ENCODE measurements around the gene KIFC1. TPM values are rescaled to one million over a fixed set of nuclear protein-coding genes. Genes with fewer than 3 reads are reported as not detected.

Gene KIFC1
- total RNA-seq, 1 donor from 2014 or later: 0.19 TPM

Small RNAs within 50 kb of the gene (microRNA-seq; reads per million reads assigned to microRNA genes)
- gene MIR5004 (ENCODE audit: borderline number of aligned reads): not detected

Other genes with a start within 250 kb of the KIFC1 start
- gene COL11A2, start 199.4 kb upstream of the KIFC1 start, total RNA-seq: 0.67 TPM
- 35.8 TPM for gene RXRB, start 191.2 kb upstream of the KIFC1 start, total RNA-seq
- gene SLC39A7, start 191.0 kb upstream of the KIFC1 start, total RNA-seq: 109 TPM
- 5.3 TPM for gene HSD17B8, start 187.2 kb upstream of the KIFC1 start, total RNA-seq
- 32.6 TPM for gene RING1, start 183.3 kb upstream of the KIFC1 start, total RNA-seq
- 39.8 TPM for gene VPS52, start 119.9 kb upstream of the KIFC1 start, total RNA-seq
- 1,776 TPM for gene RPS18, start 119.7 kb upstream of the KIFC1 start, total RNA-seq
- 10.7 TPM for gene B3GALT4, start 114.7 kb upstream of the KIFC1 start, total RNA-seq
- gene WDR46, start 102.6 kb upstream of the KIFC1 start, total RNA-seq: 48.9 TPM
- gene PFDN6, start 102.2 kb upstream of the KIFC1 start, total RNA-seq: 34.8 TPM
- 56.2 TPM for gene RGL2, start 92.9 kb upstream of the KIFC1 start, total RNA-seq
- gene TAPBP, start 77.7 kb upstream of the KIFC1 start, total RNA-seq: 77.9 TPM
- gene ZBTB22, start 74.1 kb upstream of the KIFC1 start, total RNA-seq: 12.1 TPM
- gene DAXX, start 68.9 kb upstream of the KIFC1 start, total RNA-seq: 41.7 TPM
- gene PHF1, start 19.2 kb downstream of the KIFC1 start, total RNA-seq: 42.5 TPM
- gene CUTA, start 26.3 kb downstream of the KIFC1 start, total RNA-seq: 103 TPM
- 14.1 TPM for gene SYNGAP1, start 28.2 kb downstream of the KIFC1 start, total RNA-seq
- 4.6 TPM for gene ZBTB9, start 62.8 kb downstream of the KIFC1 start, total RNA-seq
- gene BAK1, start 188.5 kb downstream of the KIFC1 start, total RNA-seq: 15.2 TPM
- gene ITPR3, start 229.5 kb downstream of the KIFC1 start, total RNA-seq: 18.5 TPM